HG02610 (cell line): ENCODE measurements around the gene MYH7.
"Not testable (repeated sequence)": the region's sequence is repeated elsewhere in the genome, so short reads cannot be mapped to it uniquely, and the experiment has no call there.

ENCODE experiments used
- ATAC-seq: cut with Tn5 transposase; IDR thresholded peaks from one replicate; pipeline ENCODE4 v1.9.1; 2021; ENCODE audit warnings: mild to moderate bottlenecking, moderate library complexity; ENCODE audit not compliant: unreplicated experiment

Gene MYH7

DNA sequence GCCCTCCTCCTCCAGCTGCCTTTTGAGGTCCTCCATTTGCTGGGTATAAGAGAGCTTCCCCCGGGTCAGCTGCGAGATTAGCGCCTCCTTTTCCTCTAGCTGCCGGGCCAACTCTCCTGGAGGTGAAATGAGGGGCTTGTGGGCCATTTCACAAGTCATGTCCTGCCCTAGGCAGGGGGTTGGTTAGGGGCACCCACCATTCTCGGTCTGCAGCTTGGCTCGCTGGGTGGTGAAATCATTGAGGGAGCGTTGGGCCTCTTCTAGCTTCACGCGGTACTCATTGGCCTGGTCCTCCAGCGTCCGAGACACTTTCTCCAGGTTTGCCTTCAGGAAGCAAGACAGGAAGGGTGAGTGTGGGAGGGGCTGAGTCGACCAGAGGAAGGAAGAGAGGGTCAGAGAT, 46.1 kb downstream of the MYH7 start:
- no peak for ATAC-seq

DNA sequence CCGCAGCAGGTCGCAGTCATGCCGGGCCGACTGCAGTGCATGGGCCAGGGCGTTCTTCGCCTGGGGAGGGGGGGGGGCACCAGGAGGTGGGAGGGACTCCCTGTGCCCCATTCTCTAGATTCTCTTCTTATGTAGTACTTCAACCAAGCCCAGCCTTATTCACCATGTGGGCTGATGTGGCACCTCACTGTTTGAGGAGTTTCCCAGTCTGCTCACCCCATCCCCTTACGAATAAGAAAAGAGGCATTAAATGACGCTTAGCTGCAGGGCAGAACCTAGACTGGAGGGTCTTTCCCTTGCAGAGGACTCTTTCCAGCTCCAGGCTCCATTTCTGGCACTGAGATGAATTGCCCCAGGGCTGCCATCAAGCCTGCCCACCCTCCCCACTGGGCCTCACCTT, 46.5 kb downstream of the MYH7 start:
- ATAC-seq, result no peak

DNA sequence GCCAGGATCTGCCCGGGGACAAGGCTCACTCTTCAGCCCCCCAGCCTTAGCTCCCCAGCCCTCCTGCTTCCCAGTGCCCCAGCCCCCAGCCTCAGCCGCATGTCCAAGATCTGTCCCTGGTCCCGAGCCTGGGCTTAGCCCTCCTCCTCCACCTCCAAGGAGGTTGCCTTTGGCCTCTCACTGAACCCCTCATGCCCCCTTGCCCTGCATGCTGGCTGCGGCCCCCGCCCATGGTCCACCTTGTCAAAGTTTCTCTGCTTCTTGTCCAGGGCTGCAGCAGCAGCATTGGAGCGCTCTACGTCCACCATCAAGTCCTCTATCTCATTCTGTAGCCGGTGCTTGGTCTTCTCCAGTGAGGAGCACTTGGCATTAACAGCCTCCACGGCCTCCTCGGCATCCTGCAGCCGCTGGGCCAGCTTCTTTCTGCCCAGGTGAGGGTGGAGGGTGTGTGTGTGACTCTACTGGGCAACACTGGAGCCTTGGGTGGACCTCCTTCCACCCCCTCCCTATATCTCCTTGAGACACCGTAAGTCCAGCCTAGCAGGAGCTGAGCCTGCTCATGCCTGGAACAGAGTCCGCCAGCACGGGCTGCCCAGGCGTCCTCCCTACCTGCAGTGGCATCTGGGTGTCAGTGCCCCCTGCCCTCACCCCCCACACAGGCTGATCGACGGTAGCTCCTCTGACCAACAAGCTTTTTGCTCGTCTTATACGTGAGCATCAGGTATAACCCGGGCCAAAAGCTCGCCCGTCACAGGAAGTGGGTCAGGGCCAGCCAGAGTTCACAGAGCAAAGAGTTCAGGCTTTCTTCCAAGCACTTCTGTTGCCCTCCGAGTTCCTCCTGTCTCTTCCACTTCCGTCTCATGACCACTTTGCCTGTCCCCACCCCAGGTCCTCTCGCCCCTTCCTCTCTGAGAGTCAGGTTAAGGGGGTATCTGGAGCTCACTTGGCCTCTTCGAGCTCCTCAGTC, 47.3 kb downstream of the MYH7 start:
- ATAC-seq, result no peak

DNA sequence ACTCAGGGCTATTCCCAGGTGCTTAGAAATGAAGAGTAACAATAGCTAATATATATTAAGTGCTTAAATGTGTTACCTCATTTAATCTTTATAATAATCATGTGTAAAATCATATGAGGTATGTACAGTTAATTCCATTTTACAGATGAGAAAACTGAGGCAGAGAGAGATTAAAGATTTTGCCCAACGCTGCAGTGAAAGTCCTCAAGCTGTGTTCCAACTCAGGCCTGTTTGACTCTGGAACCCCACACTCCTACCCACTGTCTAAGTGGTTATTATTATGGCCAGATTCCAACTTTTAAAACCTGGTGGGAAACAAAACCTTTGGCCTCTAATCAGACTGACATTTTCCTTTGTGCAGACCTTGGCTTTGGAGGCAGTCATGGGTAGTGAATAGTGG, 48.5 kb downstream of the MYH7 start:
- no peak for ATAC-seq

DNA sequence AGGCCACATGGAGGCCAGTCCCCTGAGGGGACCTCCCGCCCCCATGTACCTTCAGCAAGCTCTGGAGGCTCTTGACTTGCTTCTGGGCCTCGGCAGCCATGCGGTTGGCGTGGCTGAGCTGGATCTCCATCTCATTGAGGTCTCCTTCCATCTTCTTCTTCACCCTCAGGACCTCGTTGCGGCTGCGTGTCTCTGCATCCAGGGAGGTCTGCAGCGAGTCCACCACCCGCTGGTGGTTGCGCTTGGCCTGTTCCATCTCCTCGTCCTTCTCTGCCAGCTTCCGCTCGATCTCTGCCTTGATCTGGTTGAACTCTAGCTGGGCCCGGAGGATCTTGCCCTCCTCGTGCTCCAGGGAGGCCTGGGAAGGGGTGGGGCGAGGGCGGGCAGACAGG, 49.2 kb downstream of the MYH7 start:
- ATAC-seq, result not testable (repeated sequence)

DNA sequence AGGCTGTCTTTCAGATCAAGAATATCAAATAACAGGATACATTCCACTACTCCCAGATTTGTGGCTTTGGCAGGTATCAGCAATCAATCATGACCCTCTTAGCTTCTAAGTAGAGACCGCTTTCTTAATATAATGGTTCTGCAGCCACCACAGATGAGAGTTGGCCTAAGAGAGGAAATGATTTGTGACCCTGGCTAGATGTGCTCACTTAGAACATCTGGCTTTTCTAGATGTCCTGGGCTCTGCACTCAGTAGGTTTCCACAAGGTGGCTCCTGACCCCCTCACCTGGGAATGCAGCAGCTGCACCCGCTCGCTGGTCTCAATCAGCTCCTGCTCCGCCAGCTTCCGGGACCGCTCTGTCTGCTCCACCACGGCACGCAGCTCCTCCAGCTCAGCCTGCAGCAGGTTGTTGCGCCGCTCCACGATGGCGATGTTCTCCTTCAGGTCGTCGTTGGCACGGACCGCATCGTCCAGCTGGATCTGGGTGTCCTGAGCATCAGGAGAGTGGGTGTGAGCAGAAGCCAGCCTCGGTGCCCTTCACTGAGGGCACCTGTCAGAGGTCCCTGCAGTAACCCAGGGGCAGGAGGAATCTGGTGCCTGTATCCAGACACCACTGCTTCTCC, 49.7 kb downstream of the MYH7 start:
- no peak for ATAC-seq

DNA sequence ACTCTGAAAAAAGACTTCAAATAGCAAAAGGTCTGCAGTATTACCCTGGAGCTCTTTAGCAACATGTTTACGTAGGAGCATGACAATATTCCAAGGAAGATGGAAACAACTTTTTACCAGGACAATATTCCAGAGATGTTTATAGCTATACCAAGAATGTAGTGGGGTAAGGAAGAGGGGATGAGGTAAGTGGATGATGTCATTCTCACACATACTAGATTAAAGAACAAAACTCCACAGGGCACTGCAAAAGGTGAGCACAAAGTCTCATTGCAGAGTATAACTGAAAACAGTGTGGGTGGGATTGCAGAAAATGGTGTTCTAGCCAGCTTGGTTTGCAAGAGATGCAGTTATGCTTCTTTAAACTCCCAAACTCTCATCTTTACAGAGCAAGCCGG, 50.2 kb downstream of the MYH7 start:
- no peak for ATAC-seq

DNA sequence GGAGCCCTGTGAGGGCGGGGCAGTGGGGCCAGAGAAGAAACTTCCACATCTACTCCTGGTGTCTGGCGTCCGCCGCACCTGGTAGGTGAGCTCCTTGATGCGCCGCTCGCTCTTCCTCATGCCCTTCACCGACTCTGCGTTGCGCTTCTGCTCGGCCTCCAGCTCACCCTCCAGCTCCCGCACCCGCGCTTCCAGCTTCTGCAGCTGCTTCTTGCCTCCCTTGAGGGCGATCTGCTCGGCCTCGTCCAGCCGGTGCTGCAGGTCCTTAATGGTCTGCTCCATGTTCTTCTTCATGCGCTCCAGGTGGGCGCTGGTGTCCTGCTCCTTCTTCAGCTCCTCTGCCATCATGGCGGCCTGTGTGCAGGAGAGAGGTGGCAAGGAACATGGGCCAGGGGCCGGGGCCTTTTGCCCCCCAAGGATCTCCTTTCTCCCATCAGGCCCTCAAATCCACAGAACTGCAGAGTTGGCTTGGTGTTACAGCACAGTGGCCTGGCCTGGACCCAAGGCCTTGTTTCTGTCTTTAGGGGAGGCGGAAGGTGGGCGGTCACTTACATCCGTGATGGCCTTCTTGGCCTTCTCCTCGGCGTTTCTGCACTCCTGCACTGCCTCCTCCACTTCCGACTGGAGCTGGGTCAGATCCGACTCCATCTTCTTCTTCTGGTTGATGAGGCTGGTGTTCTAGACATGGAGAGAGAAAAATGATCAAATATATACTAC, 50.9 kb downstream of the MYH7 start:
- no peak for ATAC-seq

DNA sequence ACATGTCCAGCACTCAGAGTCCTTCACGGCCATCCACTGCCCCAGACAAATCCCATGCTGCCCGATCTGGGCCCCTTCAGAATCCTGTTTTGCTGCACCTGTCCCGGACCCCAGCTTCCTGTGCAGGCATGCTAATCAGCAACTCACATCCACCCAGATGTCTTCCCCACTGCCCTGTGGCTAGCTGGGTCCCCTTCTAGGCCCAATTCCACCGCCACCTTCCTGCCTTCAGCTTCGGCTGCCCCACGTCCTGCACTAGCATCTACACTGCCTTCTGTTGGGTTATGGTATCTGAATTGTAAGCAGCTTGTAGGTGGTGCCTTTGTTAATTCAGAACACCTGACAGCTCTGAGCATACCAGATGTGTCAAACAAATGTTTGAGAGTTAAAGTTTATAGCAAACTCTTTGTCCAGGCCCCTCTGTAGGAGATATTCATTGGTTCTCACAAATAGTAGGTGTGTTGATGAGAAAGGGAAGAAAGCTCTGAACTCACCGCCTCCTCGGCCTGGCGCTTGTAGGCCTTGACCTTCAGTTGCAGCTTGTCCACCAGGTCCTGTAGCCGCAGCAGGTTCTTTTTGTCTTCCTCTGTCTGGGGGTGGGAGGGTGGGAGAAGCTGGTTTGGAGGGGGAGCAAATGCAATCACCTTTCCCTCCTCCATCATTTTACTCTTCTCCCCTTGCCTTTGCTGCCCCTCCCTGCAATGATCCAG, 52.6 kb downstream of the MYH7 start:
- no peak for ATAC-seq

DNA sequence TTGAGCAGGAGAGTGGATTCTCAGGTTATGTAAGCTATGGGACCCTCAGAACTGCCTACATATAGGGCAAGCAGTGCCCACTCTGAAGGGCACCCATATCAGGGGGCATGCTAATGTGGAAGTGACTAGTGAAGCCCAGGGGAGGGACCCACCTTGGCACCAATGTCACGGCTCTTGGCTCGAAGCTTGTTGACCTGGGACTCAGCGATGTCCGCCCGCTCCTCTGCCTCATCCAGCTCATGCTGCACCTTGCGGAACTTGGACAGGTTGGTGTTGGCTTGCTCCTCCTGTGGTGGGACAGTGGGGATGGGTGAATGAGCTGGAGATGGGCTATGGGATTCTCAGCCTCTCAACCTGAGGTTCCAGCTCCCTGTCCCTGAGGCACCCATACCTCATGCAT, 53.2 kb downstream of the MYH7 start:
- no peak for ATAC-seq

DNA sequence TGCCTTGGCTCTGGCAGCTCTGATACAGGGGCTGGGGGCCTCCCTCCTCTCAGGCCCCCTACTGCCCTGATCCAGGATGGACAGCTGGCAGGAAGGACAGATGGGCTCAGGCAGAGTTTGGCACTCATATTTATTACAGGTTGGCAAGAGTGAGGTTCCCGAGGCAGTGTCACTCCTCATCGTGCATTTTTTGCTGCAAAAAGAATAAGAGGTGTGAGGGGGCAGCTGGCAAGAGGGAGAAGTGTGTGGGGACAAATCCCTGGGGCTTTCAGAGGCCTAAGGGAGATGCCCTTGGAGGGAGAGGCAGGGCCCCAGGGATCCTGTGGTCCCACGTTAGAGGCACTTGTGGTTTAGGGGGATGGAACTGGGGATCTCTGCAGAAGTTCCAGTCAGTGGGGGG, 53.6 kb downstream of the MYH7 start:
- ATAC-seq, result no peak

DNA sequence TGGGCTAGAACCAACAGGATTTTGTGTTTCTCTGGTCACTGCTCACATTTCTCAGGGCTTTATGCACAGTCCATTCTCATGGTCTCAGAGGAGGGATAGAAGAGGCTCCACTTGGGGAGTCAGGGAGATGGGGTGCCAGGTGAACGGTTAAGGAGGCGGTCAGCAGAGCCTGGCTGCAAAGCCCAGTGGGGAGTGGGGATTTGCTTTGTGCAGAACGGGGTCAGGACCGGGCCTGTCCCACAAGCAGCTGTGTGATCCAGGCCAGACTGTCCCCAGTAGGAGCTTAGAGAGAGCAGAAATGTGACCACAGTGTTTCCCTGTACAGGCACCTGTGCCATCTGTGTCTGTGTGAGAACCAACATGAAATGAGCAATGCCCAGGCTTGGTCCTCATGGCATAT, 54.5 kb downstream of the MYH7 start:
- ATAC-seq, result no peak

DNA sequence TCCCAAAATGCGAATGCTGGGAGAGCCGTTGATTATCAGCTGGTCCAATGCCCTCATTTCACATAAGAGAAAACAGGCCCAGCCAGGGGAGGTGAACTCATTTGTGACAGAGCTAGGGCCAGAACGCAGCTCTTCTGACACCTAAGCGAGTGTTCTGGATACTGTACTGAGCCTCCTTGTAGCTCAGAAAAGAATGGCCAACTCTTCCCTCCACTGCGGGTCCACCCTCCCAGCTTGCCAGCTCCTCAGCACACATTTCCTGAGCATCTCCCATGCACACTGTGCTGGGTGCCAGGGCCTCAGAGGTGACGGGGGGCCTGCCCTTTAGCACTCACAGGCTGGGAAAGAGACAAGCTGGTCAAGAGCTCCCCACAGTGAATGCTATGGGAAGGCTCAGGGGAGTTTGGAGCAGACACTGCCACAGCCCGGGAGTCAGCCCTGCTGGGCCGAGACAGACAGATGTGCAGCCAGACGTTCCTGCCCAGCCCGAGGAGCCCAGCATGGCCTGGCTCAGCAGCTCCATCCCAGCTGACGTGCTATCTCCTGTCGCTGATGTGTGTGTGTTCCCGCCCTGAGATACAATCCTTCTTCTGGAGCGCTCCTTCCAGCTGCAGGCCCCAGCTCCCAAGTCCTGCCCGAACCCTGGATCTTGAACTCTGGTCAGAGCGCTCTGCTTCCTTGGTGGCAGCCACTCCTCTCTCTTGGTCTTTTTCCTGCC, 55.1 kb downstream of the MYH7 start:
- ATAC-seq, result no peak

DNA sequence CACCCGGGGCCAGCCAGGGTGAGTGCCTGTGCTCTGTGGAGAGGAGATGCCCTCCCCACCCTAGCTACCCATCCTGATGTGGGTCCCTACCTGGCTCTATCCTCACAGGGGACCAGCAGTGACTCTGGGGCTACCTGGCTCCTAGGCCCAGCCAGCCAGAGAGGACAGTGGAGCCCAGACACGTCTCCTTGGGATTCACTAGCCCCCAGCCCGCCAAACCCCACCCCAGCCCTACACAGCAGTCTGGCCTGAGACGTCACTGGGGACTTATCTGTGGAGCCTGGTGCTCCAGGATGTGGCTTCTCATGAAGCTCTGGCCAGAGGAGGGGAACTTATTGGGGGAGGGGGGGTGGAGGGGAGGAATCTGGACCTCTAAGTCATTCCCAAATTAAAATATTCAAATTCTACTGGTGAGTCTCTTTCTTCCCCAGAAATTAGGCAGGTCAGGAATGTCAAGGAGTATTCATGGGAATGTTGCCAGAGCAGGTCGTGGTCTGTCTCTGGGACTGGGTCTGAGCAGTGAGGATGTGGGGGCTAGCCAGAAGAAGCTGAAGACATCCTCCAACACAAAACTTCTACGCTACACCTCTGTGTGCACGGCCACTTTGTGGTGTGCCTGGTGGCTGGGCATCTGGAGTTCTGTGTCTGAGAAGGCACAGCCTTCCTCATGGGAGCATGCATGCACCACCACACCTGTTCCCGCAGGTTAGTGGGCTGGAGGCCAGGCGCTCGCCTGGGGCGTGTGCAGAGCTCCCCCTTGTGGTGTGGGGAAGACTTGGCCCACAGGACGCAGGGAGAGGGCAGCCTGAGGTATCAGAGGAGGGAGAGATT, 55.9 kb downstream of the MYH7 start:
- ATAC-seq, result no peak

DNA sequence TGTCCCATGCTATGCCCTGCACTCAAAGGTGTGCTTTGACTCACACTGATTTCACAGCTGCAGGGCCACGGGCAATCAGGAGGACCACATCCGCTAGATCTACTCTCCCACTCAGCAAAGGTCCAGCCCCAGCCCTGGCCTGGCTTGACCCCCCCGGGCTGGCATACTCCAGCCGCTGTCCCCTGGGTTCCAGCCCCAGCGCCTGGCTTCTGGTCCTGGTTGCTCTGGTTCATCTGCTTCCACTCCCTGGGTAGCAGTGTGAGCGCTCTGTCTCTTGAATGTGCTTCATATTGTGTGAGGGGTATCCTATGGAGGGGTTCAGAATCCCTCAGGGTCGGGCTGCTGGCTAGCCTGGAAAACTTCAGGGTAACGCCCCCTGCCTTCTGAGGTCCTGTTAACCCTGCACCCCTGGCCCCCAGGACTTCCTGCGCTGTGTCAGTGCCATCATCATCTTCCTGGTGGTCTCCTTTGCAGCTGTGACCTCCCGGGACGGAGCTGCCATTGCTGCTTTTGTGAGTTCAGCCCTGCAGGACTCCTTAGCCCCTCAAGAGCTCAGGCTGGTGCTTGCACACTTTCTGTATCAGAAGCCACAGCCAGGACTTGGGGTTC, 56.7 kb downstream of the MYH7 start:
- no peak for ATAC-seq

DNA sequence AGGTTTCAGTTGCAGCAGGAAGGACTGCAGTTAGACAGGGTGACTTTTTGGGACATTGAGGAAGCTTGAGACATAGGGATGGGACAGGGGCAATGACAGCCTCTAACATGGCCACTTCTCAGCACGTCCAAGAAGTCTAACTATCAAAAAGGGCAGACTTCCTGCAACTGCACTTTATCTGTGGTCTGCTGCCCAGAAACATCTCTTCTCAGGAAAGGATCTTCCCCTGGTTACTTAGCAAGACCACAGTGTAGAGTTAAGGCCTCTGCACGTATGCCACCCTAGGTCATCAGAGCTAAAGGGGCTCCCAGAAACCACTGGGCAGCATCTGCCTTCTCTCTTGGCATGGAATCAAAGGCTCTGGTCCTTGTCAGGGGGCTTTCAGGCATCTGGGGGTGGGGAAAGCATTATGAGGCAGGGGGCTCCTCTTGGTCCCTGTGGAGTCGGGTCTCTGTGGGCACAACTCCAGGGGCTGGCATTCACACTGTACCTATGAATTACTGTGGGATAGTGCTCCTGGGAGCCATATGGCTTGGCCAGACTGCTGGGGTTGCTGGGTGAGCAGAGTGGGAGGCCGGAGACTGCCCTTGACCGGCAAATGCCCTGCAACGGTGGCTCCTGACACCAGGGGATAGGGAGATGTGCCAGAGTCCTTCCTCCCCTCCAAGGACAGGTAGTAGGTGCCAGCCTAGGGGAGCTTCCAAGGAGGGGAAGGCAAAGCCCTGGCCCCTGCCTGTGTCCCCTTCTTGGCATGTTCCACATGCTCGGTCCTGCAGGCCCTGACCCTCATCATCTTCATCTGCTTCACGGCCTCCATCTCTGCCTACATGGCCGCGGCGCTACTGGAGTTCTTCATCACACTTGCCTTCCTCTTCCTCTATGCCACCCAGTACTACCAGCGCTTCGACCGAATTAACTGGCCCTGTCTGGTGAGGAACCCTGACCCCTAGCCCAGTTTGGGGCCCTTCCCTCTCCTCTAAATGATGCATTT, 57.6 kb downstream of the MYH7 start:
- ATAC-seq, result no peak

DNA sequence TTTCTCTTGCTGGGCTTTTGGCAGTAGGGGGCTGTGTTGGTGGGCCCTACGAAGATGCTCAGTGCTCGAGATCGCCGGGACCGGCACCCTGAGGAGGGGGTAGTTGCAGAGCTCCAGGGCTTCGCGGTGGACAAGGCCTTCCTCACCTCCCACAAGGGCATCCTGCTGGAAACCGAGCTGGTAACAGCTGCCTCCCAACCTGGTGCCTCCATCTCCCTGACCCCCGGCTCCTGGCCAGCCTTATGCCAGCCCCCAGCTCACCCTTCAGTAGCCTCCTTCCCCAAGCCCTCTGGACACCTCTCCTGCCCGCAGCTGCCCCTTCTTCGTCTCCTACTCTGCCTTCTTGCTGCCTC, 58.3 kb downstream of the MYH7 start:
- ATAC-seq, result no peak
